Measurements from ENCODE around the gene SH3RF1. TPM values are rescaled to one million over a fixed set of nuclear protein-coding genes. Genes with fewer than 3 reads are reported as not detected.

SH3RF1 gene
- total and polyA plus RNA-seq, 4 donors = 1.8 to 7.9 (median 3.5) TPM

DNA sequence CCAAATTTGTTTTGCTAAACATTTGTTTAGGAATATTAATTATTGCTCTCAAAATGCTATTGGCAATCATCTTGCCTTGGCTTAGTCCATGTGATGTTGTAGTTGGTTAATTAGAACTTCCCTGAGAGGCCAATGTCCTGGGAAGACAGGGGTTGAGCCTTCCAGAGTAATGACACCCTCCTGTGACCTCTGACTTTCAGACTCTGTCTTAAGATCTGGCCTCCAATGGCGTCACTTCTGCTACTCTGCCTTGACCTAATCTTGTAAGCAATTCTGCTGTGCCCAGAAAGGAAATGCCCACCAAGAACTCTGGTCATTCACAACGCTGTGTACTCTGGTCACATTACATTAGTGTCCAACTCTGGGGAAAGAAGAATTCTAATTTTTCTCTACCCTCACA is 111.9 kb downstream of the SH3RF1 start:
- Histone ChIP-seq H3K4me1 (ENCODE audit: control insufficient read depth in 4 of 4, insufficient read depth in 4 of 4, low read length in 3 of 4) (peaks cover 0 to 3% (median under 1%) of the 10 kb centered on the region in 4 donors), H3K27me3 (ENCODE audit: control insufficient read depth in 4 of 4, insufficient read depth in 4 of 4, low read length in 3 of 4) (no peaks in the 10 kb centered on the region), H3K9me3 (ENCODE audit: control insufficient read depth in 4 of 4, low read length in 3 of 4) (no peaks in the 10 kb centered on the region), H3K9ac (ENCODE audit: low read depth in 1 of 2, low read length in 2 of 2) (no peak overlapping the region), H3K36me3 (ENCODE audit: control insufficient read depth in 4 of 4, insufficient read depth in 3 of 4, low read depth in 1 of 4, low read length in 3 of 4) (peaks cover 0 to 14% (median 1%) of the 10 kb centered on the region in 4 donors), H3K4me3 (ENCODE audit: low read depth in 1 of 3, low read length in 3 of 3) (no peak overlapping the region), H3K27ac (ENCODE audit: low read depth in 1 of 2, low read length in 2 of 2) (no peak overlapping the region)
- TF ChIP-seq HNF4G (IDR thresholded peaks at IDR 0.05) = no peak
- TF ChIP-seq ATF3 (IDR thresholded peaks at IDR 0.05) = no peak
- no peak for TF ChIP-seq YY1 (IDR thresholded peaks at IDR 0.05)
- TF ChIP-seq RXRA (IDR thresholded peaks at IDR 0.05) = peak in 1 of 2 donors; percentile 21
- TF ChIP-seq ZBTB33 (IDR thresholded peaks at IDR 0.05) = no peak
- no peak for DNase-seq (ENCODE audit: low spot score)
- whole genome bisulfite sequencing = 82% methylated on average over 2 of the region's 2 CpGs

- no peak overlapping the region for H3K9ac ChIP-seq (ENCODE audit: low read depth in 1 of 2, low read length in 2 of 2)
- H3K36me3 ChIP-seq (ENCODE audit: control insufficient read depth in 4 of 4, insufficient read depth in 3 of 4, low read depth in 1 of 4, low read length in 3 of 4) = peaks cover 0 to 15% (median 2%) of the 10 kb centered on the region in 4 donors
- peaks cover 0 to 3% (median under 1%) of the 10 kb centered on the region in 4 donors for H3K4me1 ChIP-seq (ENCODE audit: control insufficient read depth in 4 of 4, insufficient read depth in 4 of 4, low read length in 3 of 4)
- TF ChIP-seq REST (IDR thresholded peaks at IDR 0.05) (no peak), MAX (IDR thresholded peaks at IDR 0.05) (no peak), TAF1 (conservative IDR thresholded peaks at IDR 0.05) (no peak), RAD21 (IDR thresholded peaks at IDR 0.05) (no peak), HNF4A (conservative IDR thresholded peaks at IDR 0.05) (no peak), SP1 (IDR thresholded peaks at IDR 0.05) (no peak), ZBTB33 (IDR thresholded peaks at IDR 0.05) (no peak), FOXA1 (IDR thresholded peaks at IDR 0.05) (no peak)
- no peak overlapping the region for H3K4me3 ChIP-seq (ENCODE audit: low read depth in 1 of 3, low read length in 3 of 3)
- DNase-seq (ENCODE audit: low spot score) = no peak
- WGBS = 92% methylated on average over 4 of the region's 4 CpGs
- no peak overlapping the region for H3K27ac ChIP-seq (ENCODE audit: low read depth in 1 of 2, low read length in 2 of 2)
- no peaks in the 10 kb centered on the region for H3K9me3 ChIP-seq (ENCODE audit: control insufficient read depth in 4 of 4, low read length in 3 of 4)
- H3K27me3 ChIP-seq (ENCODE audit: control insufficient read depth in 4 of 4, insufficient read depth in 4 of 4, low read length in 3 of 4) = no peaks in the 10 kb centered on the region
Measured at GRCh38 chr4:169158046-169158445, 112.7 kb downstream of the SH3RF1 start.

Data from liver (tissue), 9 donors.